ENCODE results near the gene BORA. TPM values are rescaled to one million over a fixed set of nuclear protein-coding genes. Genes with fewer than 3 reads are reported as not detected.
A peak's percentile ranks its signal among the peaks of the same experiment; 100 is the strongest.
"Not testable (repeated sequence)": the region's sequence is repeated elsewhere in the genome, so short reads cannot be mapped to it uniquely, and the experiment has no call there.

BORA gene
- total and polyA plus RNA-seq, 8 donors = 2.0 to 8.5 (median 3.4) TPM

- intact Hi-C loops (cut with DNase I; ENCODE audit: low total_unique reads) = no loop called here
- no peaks in the 10 kb centered on the region for H3K27me3 ChIP-seq
- TF ChIP-seq POLR2A (IDR thresholded peaks at IDR 0.05) (no peak), CTCF (IDR thresholded peaks at IDR 0.05) (no peak), POLR2AphosphoS5 (IDR thresholded peaks at IDR 0.05) (no peak), EP300 (IDR thresholded peaks at IDR 0.05) (no peak)
- H3K27ac ChIP-seq = peak overlapping the region in 4 of 5 donors; percentile 92 to 96 (median 92)
- peak overlapping the region; percentile 94 to 100 (median 96) for H3K4me3 ChIP-seq
- no peaks in the 10 kb centered on the region for H3K9me3 ChIP-seq
- H3K36me3 ChIP-seq = peaks cover 3 to 33% (median 27%) of the 10 kb centered on the region in 4 donors
- H3K4me1 ChIP-seq = peaks cover 22 to 78% (median 53%) of the 10 kb centered on the region in 4 donors
- WGBS, 5 donors = 0 to 3% (median 1%) methylated on average over 7 of the region's 7 CpGs
- DNase-seq = peak in 1 of 2 donors; percentile 49
Observed at GRCh38 chr13:72782717-72783116, 55.0 kb downstream of the BORA start.

DNA sequence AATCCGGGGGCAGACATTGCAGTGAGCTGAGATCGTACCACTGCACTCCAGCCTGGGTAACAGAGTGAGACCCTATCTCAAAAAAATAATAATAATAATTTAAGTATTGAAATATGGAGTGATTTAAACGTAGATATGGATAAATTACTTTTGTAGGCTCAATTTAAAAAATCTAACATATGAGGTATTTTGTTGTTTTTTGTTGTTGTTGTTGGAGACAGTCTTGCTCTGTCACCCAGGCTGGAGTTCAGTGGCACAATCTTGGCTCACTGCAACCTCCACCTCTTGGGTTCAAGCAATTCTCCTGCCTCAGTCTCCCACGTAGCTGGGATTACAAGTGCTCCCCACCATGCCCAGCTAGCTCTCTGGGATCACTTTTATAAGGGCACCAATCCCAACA, 57.0 kb downstream of the BORA start:
- 93 to 98% (median 96%) methylated on average over 4 of the region's 4 CpGs for WGBS, 5 donors
- DNase-seq; H3K27ac ChIP-seq; H3K27me3 ChIP-seq; H3K4me3 ChIP-seq; H3K9me3 ChIP-seq; intact Hi-C loops (cut with DNase I; ENCODE audit: low total_unique reads): not testable (repeated sequence)
- H3K4me1 ChIP-seq = peaks cover 12 to 67% (median 41%) of the 10 kb centered on the region in 4 donors
- peaks cover 0 to 31% (median 20%) of the 10 kb centered on the region in 4 donors for H3K36me3 ChIP-seq

DNA sequence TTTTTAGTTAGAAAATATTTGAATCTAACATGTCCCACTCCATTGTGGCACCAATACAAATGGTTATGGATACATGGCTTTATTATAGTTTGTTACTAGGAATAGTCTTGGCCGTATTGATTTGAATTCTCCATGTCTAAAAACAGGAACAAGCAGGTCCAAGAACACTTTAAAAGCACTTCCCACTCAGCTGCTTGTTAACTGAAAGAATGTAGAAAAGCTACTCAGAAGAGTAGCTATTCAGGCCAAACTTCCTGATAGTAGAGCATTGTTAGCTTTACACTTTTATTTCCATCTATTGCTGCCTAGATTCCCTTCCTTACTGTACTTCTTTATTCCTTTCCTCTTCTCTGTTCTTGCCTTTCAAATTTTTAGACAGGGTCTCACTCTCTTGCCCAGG, 61.1 kb downstream of the BORA start:
- no peak overlapping the region for H3K27ac ChIP-seq
- intact Hi-C loops (cut with DNase I; ENCODE audit: low total_unique reads) = no loop called here
- H3K4me1 ChIP-seq = peaks cover 0 to 37% (median 13%) of the 10 kb centered on the region in 4 donors
- TF ChIP-seq CTCF (IDR thresholded peaks at IDR 0.05) (no peak), EP300 (IDR thresholded peaks at IDR 0.05) (no peak), POLR2A (IDR thresholded peaks at IDR 0.05) (no peak), POLR2AphosphoS5 (IDR thresholded peaks at IDR 0.05) (no peak)
- DNase-seq = no peak
- no peak overlapping the region for H3K4me3 ChIP-seq
- 73 to 84% (median 78%) methylated on average over 1 of the region's 1 CpG for WGBS, 5 donors
- H3K36me3 ChIP-seq = peaks cover 14 to 65% (median 47%) of the 10 kb centered on the region in 4 donors
- H3K9me3 ChIP-seq = no peaks in the 10 kb centered on the region
- H3K27me3 ChIP-seq = no peaks in the 10 kb centered on the region

GRCh38 chr13:72792640-72793039, 64.9 kb downstream of the BORA start:
- H3K4me3 ChIP-seq = no peak overlapping the region
- 88 to 93% (median 92%) methylated on average over 2 of the region's 2 CpGs for WGBS, 5 donors
- TF ChIP-seq CTCF (IDR thresholded peaks at IDR 0.05) = no peak
- no peak for TF ChIP-seq EP300 (IDR thresholded peaks at IDR 0.05)
- TF ChIP-seq POLR2A (IDR thresholded peaks at IDR 0.05) = no peak
- TF ChIP-seq POLR2AphosphoS5 (IDR thresholded peaks at IDR 0.05) = no peak
- H3K36me3 ChIP-seq = peaks cover 14 to 73% (median 63%) of the 10 kb centered on the region in 4 donors
- no peaks in the 10 kb centered on the region for H3K27me3 ChIP-seq
- no peak overlapping the region for H3K27ac ChIP-seq
- no peaks in the 10 kb centered on the region for H3K9me3 ChIP-seq
- H3K4me1 ChIP-seq = peaks cover 0 to 8% (median 2%) of the 10 kb centered on the region in 4 donors
- intact Hi-C loops (cut with DNase I; ENCODE audit: low total_unique reads) = no loop called here
- DNase-seq = no peak

DNA sequence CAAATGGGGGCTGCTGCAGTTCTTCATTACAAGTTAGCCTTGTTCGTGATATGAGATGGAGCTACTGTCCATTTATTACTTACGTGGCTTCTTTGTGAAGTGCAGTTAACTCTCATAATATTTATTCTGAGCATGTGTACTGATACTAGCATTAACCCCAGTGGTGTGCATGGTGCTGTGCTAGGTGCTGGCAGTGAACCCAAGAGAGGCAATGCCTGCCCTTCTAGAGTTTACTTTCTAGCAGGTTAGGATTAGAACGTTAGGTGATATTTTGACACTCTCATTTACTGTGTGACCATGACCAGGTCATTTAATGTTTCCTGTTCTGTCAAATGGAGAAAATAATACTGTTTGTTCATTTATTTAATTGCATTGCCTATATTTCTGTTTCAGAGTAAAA, 71.1 kb downstream of the BORA start:
- no peak for TF ChIP-seq POLR2AphosphoS5 (IDR thresholded peaks at IDR 0.05)
- TF ChIP-seq POLR2A (IDR thresholded peaks at IDR 0.05) = no peak
- no peak for TF ChIP-seq EP300 (IDR thresholded peaks at IDR 0.05)
- TF ChIP-seq CTCF (IDR thresholded peaks at IDR 0.05) = no peak
- no peak for DNase-seq
- intact Hi-C loops (cut with DNase I; ENCODE audit: low total_unique reads) = no loop called here
- Histone ChIP-seq H3K4me3 (no peak overlapping the region), H3K9me3 (no peaks in the 10 kb centered on the region), H3K36me3 (peaks cover 0 to 65% (median 58%) of the 10 kb centered on the region in 4 donors), H3K27me3 (no peaks in the 10 kb centered on the region), H3K27ac (no peak overlapping the region), H3K4me1 (no peaks in the 10 kb centered on the region)
- 45 to 54% (median 46%) methylated on average over 3 of the region's 3 CpGs for WGBS, 5 donors
